Smooth muscle cell (in vitro differentiated cells): ENCODE measurements around the gene SUMO3. TPM values are rescaled to one million over a fixed set of nuclear protein-coding genes. Genes with fewer than 3 reads are reported as not detected.

Experiments used
- DNase-seq: peaks from one replicate; lab custom pipeline; 2025; ENCODE audit not compliant: unreplicated experiment; lab: John Stamatoyannopoulos, UW
- H2AFZ ChIP-seq: fragments of 200-600 bp; sonication (generic); 2 replicates; pipeline ENCODE4 v1.6.0; 2016; ENCODE audit warnings: antibody characterized with exemption, low read depth, mild to moderate bottlenecking
- H3F3A ChIP-seq: fragments of 200-600 bp; sonication (generic); 2 replicates; pipeline ENCODE4 v1.6.0; 2017; ENCODE audit warnings: antibody characterized with exemption, low read depth
- H3K27ac ChIP-seq: fragments of 200-600 bp; sonication (generic); 2 replicates; pipeline ENCODE4 v1.5.1; 2016; ENCODE audit warnings: low read depth, mild to moderate bottlenecking
- H3K27me3 ChIP-seq: fragments of 200-600 bp; sonication (generic); 2 replicates; pipeline ENCODE4 v1.6.1; 2016; ENCODE audit warnings: low read depth, mild to moderate bottlenecking
- H3K36me3 ChIP-seq: fragments of 200-600 bp; sonication (generic); 2 replicates; pipeline ENCODE4 v1.5.1; 2016; ENCODE audit warnings: low read depth
- H3K4me1 ChIP-seq: fragments of 200-600 bp; sonication (generic); 2 replicates; pipeline ENCODE4 v1.5.1; 2016; ENCODE audit warnings: low read depth
- H3K4me2 ChIP-seq: fragments of 200-600 bp; sonication (generic); 2 replicates; pipeline ENCODE4 v1.6.0; 2016; ENCODE audit warnings: mild to moderate bottlenecking
- H3K4me3 ChIP-seq: fragments of 200-600 bp; sonication (generic); 2 replicates; pipeline ENCODE4 v1.5.1; 2016; ENCODE audit warnings: mild to moderate bottlenecking
- H3K79me2 ChIP-seq: fragments of 200-600 bp; sonication (generic); 2 replicates; pipeline ENCODE4 v1.6.0; 2016; ENCODE audit warnings: low read depth, mild to moderate bottlenecking
- H3K9ac ChIP-seq: fragments of 200-600 bp; sonication (generic); 2 replicates; pipeline ENCODE4 v1.6.0; 2016; ENCODE audit warnings: low read depth
- H3K9me3 ChIP-seq: fragments of 200-600 bp; sonication (generic); replicated peaks from 2 replicates; pipeline ENCODE4 v1.5.1; 2016; ENCODE audit warnings: low read depth
- H4K20me1 ChIP-seq: fragments of 200-600 bp; sonication (generic); 2 replicates; pipeline ENCODE4 v1.6.0; 2016; ENCODE audit warnings: low read depth
- WGBS: methylation state at CpG from one replicate; pipeline ENCODE4 v1.1.7; 2016; ENCODE audit warnings: low lambda C conversion rate; 5-methylcytosine and 5-hydroxymethylcytosine counted together
- polyA plus RNA-seq: library from polyadenylated mRNA; unstranded; fragments of >200 nt; fragmentation: Nextera tagmentation; extraction: Ambion mirVana; gene quantifications from 2 replicates; pipeline ENCODE4 v1.2.1, GENCODE V29; 2016
- total RNA-seq: library from RNA; depleted of rRNA; stranded (reverse); fragments of >200 nt; gene quantifications from 2 replicates; pipeline ENCODE4 v1.2.3, GENCODE V29; 2014
- TF ChIP-seq, protein P1 (sequence below): fragments of 200-600 bp; sonication (generic); IDR thresholded peaks from 2 replicates; pipeline ENCODE4 v1.5.1; 2017; ENCODE audit warnings: borderline replicate concordance, mild to moderate bottlenecking, antibody characterized with exemption; ENCODE audit not compliant: insufficient read depth, poor library complexity, severe bottlenecking

Gene SUMO3
- total and polyA plus RNA-seq, 2 experiments from 2014 or later: 87.9 to 124 TPM

DNA sequence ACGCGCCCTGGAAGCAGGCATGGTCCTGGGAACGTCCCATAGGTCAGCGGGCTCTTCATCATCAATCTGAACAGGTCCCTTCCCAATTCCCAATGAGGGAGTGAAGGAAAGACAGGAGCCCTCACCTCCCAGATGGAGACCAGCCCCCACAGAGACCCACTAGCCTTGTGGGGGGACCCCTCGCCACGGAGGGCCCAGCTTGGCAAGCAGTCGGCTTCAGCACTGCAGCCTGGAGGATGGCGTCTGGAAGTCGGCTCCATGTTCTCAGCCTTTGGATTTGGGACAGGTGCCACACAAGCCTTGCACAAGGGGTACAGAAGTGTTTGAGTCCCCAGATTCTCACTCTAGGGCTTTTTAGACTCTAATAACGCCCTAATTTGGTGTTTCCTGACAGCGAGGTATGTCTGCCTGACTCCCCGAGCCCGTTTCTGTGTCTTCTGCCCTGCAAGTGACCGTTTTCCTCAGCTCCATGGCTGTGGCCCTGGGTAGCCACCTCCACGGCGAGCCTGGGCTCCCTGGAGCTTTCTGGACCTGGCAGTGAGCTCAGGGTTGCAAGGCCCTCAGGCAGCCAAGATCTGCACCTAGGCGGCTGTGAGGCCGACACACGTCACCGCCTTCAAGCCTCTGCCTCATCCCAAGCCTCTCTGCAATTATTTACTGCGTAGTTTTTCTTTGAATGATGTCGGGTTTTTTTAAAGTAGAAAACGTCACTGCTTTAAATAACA lies 25.0 kb upstream of the SUMO3 start:
- no peaks in the 10 kb centered on the region for H3K9me3 ChIP-seq
- no peak overlapping the region for H2AFZ ChIP-seq
- H3K9ac ChIP-seq: no peak overlapping the region
- WGBS: 86% methylated on average over 23 of the region's 23 CpGs
- TF ChIP-seq, protein P1, sequence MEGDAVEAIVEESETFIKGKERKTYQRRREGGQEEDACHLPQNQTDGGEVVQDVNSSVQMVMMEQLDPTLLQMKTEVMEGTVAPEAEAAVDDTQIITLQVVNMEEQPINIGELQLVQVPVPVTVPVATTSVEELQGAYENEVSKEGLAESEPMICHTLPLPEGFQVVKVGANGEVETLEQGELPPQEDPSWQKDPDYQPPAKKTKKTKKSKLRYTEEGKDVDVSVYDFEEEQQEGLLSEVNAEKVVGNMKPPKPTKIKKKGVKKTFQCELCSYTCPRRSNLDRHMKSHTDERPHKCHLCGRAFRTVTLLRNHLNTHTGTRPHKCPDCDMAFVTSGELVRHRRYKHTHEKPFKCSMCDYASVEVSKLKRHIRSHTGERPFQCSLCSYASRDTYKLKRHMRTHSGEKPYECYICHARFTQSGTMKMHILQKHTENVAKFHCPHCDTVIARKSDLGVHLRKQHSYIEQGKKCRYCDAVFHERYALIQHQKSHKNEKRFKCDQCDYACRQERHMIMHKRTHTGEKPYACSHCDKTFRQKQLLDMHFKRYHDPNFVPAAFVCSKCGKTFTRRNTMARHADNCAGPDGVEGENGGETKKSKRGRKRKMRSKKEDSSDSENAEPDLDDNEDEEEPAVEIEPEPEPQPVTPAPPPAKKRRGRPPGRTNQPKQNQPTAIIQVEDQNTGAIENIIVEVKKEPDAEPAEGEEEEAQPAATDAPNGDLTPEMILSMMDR: no peak
- no peak overlapping the region for H3K27ac ChIP-seq
- peaks cover 4% of the 10 kb centered on the region for H3F3A ChIP-seq
- DNase-seq: no peak
- H3K27me3 ChIP-seq: no peaks in the 10 kb centered on the region
- H3K4me2 ChIP-seq: no peak overlapping the region
- no peak overlapping the region for H3K4me3 ChIP-seq
- H3K79me2 ChIP-seq: no peaks in the 10 kb centered on the region
- peaks cover 12% of the 10 kb centered on the region for H3K4me1 ChIP-seq
- H3K36me3 ChIP-seq: no peaks in the 10 kb centered on the region
- H4K20me1 ChIP-seq: peaks cover 4% of the 10 kb centered on the region

DNA sequence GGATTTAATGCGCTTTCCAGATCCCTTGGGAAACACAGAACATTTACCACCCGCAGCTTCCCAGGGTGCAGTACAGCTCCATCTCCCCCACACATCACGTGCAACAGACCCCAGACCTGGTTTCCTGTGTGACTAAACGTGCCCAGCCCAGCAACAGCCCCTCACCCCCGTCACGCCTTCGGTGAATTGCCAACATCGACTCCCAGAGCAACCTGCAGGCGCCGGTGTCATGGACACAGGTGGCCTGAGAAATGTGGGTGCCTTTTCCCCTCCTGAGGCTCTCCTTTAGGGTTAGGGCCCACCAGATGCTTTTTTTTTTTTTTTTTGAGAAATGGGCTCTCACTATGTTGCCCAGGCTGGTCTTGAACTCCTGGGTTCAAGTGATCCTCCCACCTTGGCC lies 24.2 kb upstream of the SUMO3 start:
- H3K36me3 ChIP-seq: no peaks in the 10 kb centered on the region
- H3K27ac ChIP-seq: no peak overlapping the region
- no peaks in the 10 kb centered on the region for H3K9me3 ChIP-seq
- H2AFZ ChIP-seq: no peak overlapping the region
- H3K9ac ChIP-seq: no peak overlapping the region
- H3K27me3 ChIP-seq: no peaks in the 10 kb centered on the region
- peaks cover 12% of the 10 kb centered on the region for H3K4me1 ChIP-seq
- TF ChIP-seq, protein P1: no peak
- H3K4me2 ChIP-seq: no peak overlapping the region
- 90% methylated on average over 10 of the region's 10 CpGs for WGBS
- H3F3A ChIP-seq: no peaks in the 10 kb centered on the region
- no peak overlapping the region for H3K4me3 ChIP-seq
- no peak for DNase-seq
- no peaks in the 10 kb centered on the region for H3K79me2 ChIP-seq
- no peaks in the 10 kb centered on the region for H4K20me1 ChIP-seq

DNA sequence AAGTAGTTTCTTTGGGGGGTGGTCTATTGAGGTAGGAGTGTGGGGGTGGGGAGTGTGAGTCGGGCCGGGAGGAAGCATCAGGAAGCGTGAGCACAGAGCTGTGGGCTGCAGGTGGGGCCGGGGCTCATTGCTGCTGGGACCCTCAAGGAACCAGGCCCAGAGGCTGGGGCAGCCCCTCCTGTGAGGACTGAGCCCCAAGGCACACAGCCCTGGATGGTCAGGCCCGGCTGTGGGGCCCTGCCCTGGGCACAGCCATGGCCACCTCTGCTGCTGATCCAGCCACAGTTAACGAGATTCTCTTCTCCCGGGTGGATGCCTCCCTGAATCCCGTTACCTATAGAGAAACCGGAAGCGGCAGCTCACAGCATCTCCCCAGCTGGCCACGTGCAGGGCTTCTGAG lies 22.9 kb upstream of the SUMO3 start:
- 90% methylated on average over 11 of the region's 11 CpGs for WGBS
- TF ChIP-seq, protein P1: no peak
- no peaks in the 10 kb centered on the region for H3K79me2 ChIP-seq
- no peaks in the 10 kb centered on the region for H4K20me1 ChIP-seq
- no peak overlapping the region for H3K27ac ChIP-seq
- no peaks in the 10 kb centered on the region for H3K27me3 ChIP-seq
- peaks cover 3% of the 10 kb centered on the region for H3K4me1 ChIP-seq
- no peaks in the 10 kb centered on the region for H3F3A ChIP-seq
- no peak overlapping the region for H3K4me3 ChIP-seq
- no peak for DNase-seq
- H3K36me3 ChIP-seq: no peaks in the 10 kb centered on the region
- no peak overlapping the region for H3K9ac ChIP-seq
- no peak overlapping the region for H3K4me2 ChIP-seq
- no peak overlapping the region for H2AFZ ChIP-seq
- H3K9me3 ChIP-seq: no peaks in the 10 kb centered on the region

DNA sequence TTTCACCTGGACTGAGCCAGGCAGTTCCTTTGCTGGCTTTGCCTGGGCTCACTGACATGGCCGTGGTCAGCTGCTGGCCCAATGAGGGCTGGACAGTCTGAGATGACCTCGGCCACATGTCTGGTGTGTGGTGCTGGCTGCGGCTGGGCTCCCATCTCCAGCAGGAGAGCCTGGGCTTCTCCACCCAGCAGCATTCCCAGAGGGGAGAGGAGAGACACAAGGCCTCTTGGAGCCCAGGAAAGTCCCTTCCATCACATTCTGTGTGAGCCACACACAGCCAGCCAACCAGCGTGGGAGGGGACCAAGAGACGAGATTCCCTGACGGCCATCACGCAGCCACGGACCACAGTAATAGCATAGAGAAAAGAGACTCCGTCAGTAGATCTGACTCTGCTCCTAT lies 21.1 kb upstream of the SUMO3 start:
- WGBS: 84% methylated on average over 9 of the region's 9 CpGs
- H3K27ac ChIP-seq: no peak overlapping the region
- no peaks in the 10 kb centered on the region for H3K4me1 ChIP-seq
- DNase-seq: no peak
- no peaks in the 10 kb centered on the region for H3K9me3 ChIP-seq
- H3K4me3 ChIP-seq: no peak overlapping the region
- no peaks in the 10 kb centered on the region for H4K20me1 ChIP-seq
- TF ChIP-seq, protein P1: no peak
- H3K4me2 ChIP-seq: no peak overlapping the region
- no peaks in the 10 kb centered on the region for H3K79me2 ChIP-seq
- H2AFZ ChIP-seq: no peak overlapping the region
- no peaks in the 10 kb centered on the region for H3K27me3 ChIP-seq
- no peaks in the 10 kb centered on the region for H3K36me3 ChIP-seq
- H3K9ac ChIP-seq: no peak overlapping the region
- H3F3A ChIP-seq: no peaks in the 10 kb centered on the region
